ENCODE measurements around the gene CAMKV.

- no peak for TF ChIP-seq POLR2A (IDR thresholded peaks at IDR 0.05)
- no peak for TF ChIP-seq CTCF (IDR thresholded peaks at IDR 0.05)
- TF ChIP-seq POLR2AphosphoS5 (IDR thresholded peaks at IDR 0.05; ENCODE audit: insufficient read depth in 1 of 2, low read depth in 1 of 2) = no peak
These were observed 38.9 kb upstream of the CAMKV start for GRCh38 chr3:49908373-49909199.

Data from vagina (tissue), 2 donors.